Epidermal melanocyte (primary cell): ENCODE results near the gene PRKG1.
"Not testable (repeated sequence)": the region's sequence is repeated elsewhere in the genome, so short reads cannot be mapped to it uniquely, and the experiment has no call there.

ENCODE experiments used
- DNase-seq: peaks from one replicate; pipeline ENCODE4 v3.0.0; 2011; ENCODE audit warnings: low spot score; ENCODE audit not compliant: insufficient read length

Gene PRKG1

GRCh38 chr10:51501396-51501795, 427.1 kb downstream of the PRKG1 start:
- peak; percentile 36 for DNase-seq

DNA sequence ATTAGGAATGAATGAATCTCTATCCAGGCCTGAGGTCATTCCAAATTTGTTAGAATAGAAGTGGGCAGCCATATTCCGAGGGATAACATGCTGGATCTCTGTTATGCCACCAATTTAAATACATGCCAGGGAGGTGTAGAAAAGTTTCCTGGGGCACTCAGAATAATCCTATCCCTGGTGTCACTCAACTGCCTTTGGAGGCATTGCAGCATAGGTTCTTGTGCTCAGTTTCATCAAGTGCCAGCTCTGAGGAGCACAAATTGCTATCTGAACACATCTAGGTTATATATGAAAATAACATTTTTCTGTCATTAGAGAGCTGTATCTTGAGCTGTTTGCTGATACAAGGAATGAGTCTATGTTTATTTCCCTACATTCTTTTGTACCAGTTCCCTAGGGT, 427.8 kb downstream of the PRKG1 start:
- DNase-seq: no peak

GRCh38 chr10:51503378-51503777, 429.1 kb downstream of the PRKG1 start:
- DNase-seq: no peak

DNA sequence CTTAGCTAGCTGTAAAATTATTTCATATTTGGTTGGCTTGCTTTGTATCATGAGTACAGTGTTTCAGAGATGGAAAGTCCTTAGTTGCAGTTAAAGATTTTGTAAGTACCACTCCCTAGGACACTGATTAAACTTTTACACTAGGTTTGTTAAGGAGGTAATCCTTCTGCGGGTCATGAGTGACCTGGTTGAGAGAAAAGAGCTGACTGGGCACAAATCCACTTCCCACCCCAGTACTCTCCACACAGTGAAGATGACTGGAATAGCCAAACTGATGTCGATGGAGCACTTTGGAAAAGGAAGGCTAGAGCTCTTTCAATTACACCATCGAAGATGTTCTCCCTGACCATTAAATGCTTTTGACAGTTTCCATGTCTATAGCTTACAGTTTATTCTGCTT, 433.2 kb downstream of the PRKG1 start:
- DNase-seq: no peak

DNA sequence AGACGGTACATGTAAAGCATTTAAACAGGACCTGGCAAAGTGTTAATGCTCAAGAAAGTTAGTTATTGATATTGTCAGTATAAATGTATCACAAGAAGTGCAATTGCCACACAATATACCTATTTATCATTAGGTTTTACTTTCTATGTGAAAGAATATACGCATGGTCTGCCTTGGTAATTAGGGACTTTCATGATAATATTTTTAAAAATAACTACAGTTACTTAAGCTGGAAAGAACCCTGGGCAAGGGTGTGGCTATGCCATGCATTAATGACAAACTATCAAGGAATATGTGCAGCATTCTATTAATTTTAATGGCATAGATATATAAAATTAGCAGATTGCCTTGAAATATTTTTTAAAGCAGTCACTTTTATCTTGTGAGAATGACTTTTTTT, 433.9 kb downstream of the PRKG1 start:
- DNase-seq: no peak

GRCh38 chr10:51510231-51510630, 435.9 kb downstream of the PRKG1 start:
- DNase-seq: no peak

- no peak for DNase-seq
Measured at GRCh38 chr10:51521605-51522004, 447.3 kb downstream of the PRKG1 start.

- DNase-seq: no peak
Measured at GRCh38 chr10:51522858-51523257, 448.6 kb downstream of the PRKG1 start.

DNA sequence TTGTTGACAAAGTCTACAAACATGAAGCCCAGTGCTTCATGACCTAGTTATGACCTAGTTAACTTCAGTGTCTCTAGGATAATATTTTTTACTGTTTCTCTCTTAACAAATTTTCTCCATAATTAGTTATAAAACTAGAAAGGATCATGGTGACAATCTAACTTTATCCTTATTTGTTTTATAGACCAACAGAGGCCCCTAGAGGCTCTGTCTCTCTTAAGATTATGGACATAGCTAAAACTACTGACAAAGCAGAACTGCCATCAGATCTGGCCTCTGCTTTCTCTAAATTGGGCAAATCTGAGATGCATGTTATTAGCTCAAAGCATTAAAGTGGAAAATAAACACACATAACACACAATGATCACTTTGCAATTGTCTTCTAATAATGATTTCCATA, 449.2 kb downstream of the PRKG1 start:
- DNase-seq: no peak

GRCh38 chr10:51524041-51524440, 449.8 kb downstream of the PRKG1 start:
- DNase-seq: no peak

DNA sequence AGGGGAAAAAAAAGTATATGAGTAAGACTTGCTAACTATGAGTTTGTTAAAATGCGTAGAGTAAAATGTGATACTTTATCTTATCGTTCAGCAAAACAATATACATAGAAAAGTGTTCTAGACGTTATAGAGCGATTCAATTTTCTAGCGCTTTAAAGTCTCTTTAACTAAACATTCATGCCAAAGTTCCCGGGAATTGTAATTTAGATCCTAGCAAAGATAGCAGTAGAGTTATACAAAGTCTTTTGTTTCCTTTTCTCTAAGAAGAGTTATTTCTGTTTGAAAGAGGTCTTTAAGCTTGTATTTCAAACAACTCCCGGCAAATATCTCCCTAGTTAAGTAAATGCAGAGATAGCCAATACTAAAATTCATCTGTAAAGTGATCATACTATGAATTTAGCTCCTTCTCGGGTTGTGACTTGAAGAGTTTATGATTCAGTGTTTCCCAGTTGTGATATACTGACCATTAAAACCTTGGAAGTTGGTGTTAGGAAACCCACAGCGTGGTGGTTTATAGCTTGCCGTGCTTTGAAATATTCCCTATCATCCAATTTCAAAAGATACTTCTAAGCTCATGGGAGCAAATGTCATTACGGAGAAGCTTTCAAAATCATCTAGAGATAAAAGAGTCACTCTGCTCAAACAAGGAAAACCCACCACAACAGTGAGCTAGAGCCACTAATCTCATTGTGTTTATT, 453.4 kb downstream of the PRKG1 start:
- no peak for DNase-seq

DNA sequence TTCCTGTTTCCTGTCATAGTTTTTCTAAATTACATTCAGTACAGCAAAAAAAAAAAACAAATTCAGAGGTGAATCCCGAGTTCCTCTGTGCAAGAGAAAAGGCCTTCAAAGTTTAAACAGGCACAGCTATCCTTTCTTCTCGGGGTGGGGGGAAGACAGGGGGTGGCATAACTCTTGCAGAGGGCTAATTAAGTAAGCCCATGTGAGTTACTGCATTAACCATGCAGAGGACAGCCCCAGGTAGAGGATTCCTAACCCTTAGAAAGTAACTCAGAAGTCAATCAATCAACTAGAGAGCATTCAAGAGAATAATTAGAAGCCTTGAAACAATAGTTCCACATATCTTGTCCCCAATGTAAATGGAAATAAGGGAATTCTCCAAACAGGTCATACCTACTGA, 454.2 kb downstream of the PRKG1 start:
- DNase-seq: no peak

DNA sequence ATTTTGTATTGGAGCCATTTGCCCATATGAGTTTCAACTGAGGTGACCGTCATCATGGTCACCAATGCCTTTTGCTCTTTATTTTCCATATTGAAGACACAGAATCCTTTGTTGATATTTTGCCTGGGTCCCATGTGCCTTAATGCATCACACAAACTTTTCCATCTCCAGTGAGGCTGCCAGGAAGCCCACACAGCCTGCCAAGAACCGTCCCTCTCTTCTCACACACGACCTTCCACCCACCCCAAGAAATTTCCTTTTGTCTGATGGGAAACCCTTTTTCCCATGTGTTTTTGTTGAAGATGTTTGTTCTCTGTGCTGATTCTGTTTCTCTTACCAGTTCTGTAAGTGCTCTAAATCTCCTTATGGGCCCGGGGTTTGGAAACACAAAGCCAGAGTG, 456.3 kb downstream of the PRKG1 start:
- no peak for DNase-seq

- no peak for DNase-seq
Measured at GRCh38 chr10:51532044-51532443, 457.8 kb downstream of the PRKG1 start.

GRCh38 chr10:51542853-51543252, 468.6 kb downstream of the PRKG1 start:
- no peak for DNase-seq

GRCh38 chr10:51544933-51545332, 470.6 kb downstream of the PRKG1 start:
- no peak for DNase-seq

DNA sequence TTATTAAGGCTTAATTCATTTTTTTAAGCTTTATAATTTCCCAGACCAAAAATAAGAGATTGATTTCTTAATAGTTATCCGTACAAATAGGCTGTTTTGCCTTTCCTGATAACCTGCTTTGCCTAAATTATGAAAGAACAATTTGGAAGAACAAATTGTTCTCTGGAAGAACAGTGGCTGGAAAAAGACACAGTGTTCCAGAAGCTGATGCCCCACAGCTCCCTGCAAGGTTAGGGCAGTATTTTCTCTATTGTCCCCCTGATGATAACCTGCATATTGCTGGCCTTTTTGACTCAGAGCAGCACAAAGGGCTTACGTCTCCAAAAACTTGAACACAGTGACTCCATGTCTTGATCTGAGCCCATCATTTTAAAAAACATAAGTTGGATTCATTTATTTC, 473.7 kb downstream of the PRKG1 start:
- DNase-seq: no peak

- DNase-seq: no peak
Measured at GRCh38 chr10:51552879-51553278, 478.6 kb downstream of the PRKG1 start.

DNA sequence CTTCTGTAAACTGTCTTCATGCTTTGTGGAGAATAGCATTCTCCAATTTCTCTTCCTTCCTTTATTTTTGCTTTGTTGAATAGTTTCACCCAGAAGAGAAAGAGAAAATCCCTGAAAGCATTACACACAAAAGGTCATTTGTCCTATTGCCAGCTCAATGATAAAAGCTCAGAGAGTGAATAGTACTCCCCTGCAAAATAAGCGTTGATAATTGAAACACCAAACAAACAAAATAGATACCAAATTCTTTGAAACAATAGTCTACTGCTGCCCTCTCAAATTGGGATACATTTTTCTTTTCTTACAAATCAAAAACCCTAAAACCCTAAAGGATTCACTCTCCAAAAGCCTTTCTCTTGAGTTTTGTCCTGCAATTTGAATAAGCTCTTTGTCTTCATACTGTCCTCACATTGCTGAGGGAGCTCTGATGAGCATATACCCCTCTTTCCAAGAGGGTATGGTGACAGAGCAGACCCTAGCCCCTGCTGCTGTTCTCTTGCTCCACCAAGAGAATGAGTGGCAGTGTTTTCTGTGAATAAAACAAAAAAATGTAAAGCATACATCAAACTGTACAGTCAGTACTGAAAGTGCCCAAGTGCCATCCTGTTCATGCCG, 490.7 kb downstream of the PRKG1 start:
- DNase-seq: no peak

- no peak for DNase-seq
Measured at GRCh38 chr10:51567271-51567670, 493.0 kb downstream of the PRKG1 start.

GRCh38 chr10:51569467-51569866, 495.2 kb downstream of the PRKG1 start:
- no peak for DNase-seq

DNA sequence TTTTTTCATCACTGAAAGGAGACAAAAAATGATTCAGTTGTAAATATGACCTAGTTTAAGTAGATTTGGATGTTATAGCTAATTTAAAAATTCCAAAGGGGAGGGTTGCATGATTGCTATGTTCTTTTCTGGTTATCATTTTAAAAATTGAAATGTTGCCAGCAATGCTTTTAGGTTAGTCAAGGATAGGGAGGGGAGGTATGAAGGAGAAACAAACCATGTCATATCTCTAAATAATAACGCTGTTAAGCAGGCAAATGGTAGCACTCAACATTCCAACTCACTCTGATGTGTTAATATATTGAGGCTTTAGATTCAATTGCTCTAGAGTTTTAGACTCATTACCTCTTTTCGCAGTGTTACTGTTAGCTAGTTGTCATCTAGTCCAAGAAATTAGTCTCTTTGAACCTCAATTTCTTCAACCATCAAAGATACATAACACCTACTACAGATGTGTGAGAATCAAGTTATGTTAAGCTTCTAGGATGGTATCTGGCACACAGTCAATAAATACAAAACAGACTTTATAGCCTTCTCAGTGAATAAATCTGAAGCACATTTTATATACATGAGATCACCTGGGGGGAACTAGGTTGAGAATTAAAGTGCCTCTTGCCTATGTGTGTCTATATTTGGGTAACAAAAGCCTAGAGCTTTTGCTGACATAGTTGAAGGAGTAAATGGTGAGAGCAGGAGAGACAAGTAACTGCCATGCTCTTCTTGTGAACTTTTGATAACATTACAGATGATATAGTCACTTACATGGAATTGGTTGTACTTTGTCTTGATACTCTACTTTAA, 500.2 kb downstream of the PRKG1 start:
- no peak for DNase-seq

GRCh38 chr10:51581196-51581595, 506.9 kb downstream of the PRKG1 start:
- DNase-seq: not testable (repeated sequence)
